ENCODE measurements around the gene CPNE2.
"Not testable (repeated sequence)": the region's sequence is repeated elsewhere in the genome, so short reads cannot be mapped to it uniquely, and the experiment has no call there.

CPNE2 gene

GRCh38 chr16:57098188-57098841 lies 5.9 kb downstream of the CPNE2 start:
- no peak for DNase-seq (ENCODE audit: low spot score)

GRCh38 chr16:57099965-57100364 lies 7.6 kb downstream of the CPNE2 start:
- not testable (repeated sequence) for DNase-seq (ENCODE audit: low spot score)

GRCh38 chr16:57100445-57100844 lies 8.1 kb downstream of the CPNE2 start:
- no peak for DNase-seq (ENCODE audit: low spot score)

- no peak for DNase-seq (ENCODE audit: low spot score)
These were observed 10.8 kb downstream of the CPNE2 start for GRCh38 chr16:57102888-57103851.

GRCh38 chr16:57104706-57105105 lies 12.3 kb downstream of the CPNE2 start:
- no peak for DNase-seq (ENCODE audit: low spot score)

- no peak for DNase-seq (ENCODE audit: low spot score)
These were observed 12.8 kb downstream of the CPNE2 start for GRCh38 chr16:57105184-57105583.

- no peak for DNase-seq (ENCODE audit: low spot score)
These were observed 14.4 kb downstream of the CPNE2 start for GRCh38 chr16:57106767-57107166.

- no peak for DNase-seq (ENCODE audit: low spot score)
These were observed 15.0 kb downstream of the CPNE2 start for GRCh38 chr16:57107321-57107922.

GRCh38 chr16:57108432-57108831 lies 16.0 kb downstream of the CPNE2 start:
- no peak for DNase-seq (ENCODE audit: low spot score)

GRCh38 chr16:57109259-57110105 lies 17.1 kb downstream of the CPNE2 start:
- not testable (repeated sequence) for DNase-seq (ENCODE audit: low spot score)

GRCh38 chr16:57110937-57111336 lies 18.6 kb downstream of the CPNE2 start:
- DNase-seq (ENCODE audit: low spot score) = no peak

GRCh38 chr16:57111420-57111819 lies 19.0 kb downstream of the CPNE2 start:
- no peak for DNase-seq (ENCODE audit: low spot score)

- no peak for DNase-seq (ENCODE audit: low spot score)
These were observed 20.1 kb downstream of the CPNE2 start for GRCh38 chr16:57112403-57113041.

GRCh38 chr16:57113042-57113453 lies 20.7 kb downstream of the CPNE2 start:
- DNase-seq (ENCODE audit: low spot score) = no peak

GRCh38 chr16:57113664-57114063 lies 21.3 kb downstream of the CPNE2 start:
- no peak for DNase-seq (ENCODE audit: low spot score)

GRCh38 chr16:57115168-57115513 lies 22.8 kb downstream of the CPNE2 start:
- no peak for DNase-seq (ENCODE audit: low spot score)

- DNase-seq (ENCODE audit: low spot score) = no peak
These were observed 23.3 kb downstream of the CPNE2 start for GRCh38 chr16:57115514-57116182.

GRCh38 chr16:57118461-57119084 lies 26.2 kb downstream of the CPNE2 start:
- DNase-seq (ENCODE audit: low spot score) = no peak

GRCh38 chr16:57123216-57123973 lies 31.0 kb downstream of the CPNE2 start:
- DNase-seq (ENCODE audit: low spot score) = no peak

Data from CD4-positive, alpha-beta T cell treated with Interleukin-2 at 100 ng/mL for 4 hours (primary cell).